ENCODE data around the gene MTRF1L. TPM values are rescaled to one million over a fixed set of nuclear protein-coding genes. Genes with fewer than 3 reads are reported as not detected.

Gene MTRF1L
- polyA plus RNA-seq, 3 donors, result 8.2 to 12.8 (median 10.8) TPM

DNA sequence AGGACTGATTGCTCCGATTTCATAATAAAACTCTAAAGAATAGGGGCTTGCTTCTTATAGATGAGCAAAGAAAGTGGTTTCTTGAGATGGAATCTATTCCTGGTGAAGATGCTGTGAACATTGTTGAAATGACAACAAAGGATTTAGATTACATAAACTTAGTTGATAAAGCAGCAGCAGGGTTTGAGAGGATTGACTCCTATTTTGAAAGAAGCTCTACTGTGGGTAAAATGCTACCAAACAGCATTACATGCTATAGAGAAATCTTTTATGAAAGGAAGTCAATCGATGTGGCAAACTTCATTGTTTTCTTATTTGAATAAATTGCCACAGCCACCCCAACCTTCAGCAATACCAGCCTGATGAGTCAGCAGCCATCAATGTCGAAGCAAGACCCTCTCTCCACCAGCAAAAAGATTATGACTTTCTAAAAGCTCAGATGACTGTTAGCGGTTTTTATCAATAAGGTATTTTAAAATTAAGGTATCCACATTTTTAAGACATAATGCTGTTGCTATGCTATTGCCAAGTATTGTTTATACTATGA, 12.7 kb upstream of the MTRF1L start:
- H3K27me3 Mint-ChIP-seq (ENCODE audit: low read depth in 3 of 3), result peaks cover 0 to 2% (median 2%) of the 10 kb centered on the region in 3 donors
- no peaks in the 10 kb centered on the region for H3K4me1 ChIP-seq (ENCODE audit: control insufficient read depth in 1 of 2, insufficient read depth in 2 of 2, low read length in 2 of 2)
- H4K20me1 ChIP-seq (ENCODE audit: insufficient read depth, low read length), result no peaks in the 10 kb centered on the region
- no peaks in the 10 kb centered on the region for H3K9me3 ChIP-seq (replicated peaks in 1 of 2; ENCODE audit: control insufficient read depth in 1 of 2, insufficient read depth in 1 of 2, low read length in 2 of 2)
- no peak overlapping the region for H3K27ac Mint-ChIP-seq
- H3K36me3 ChIP-seq (replicated peaks in 1 of 2; ENCODE audit: control insufficient read depth in 1 of 2, insufficient read depth in 2 of 2, low read length in 2 of 2), result no peaks in the 10 kb centered on the region
- peaks cover 0 to 4% (median 0%) of the 10 kb centered on the region in 7 donors for H3K9me3 Mint-ChIP-seq
- no peak overlapping the region for H3K9ac ChIP-seq (ENCODE audit: insufficient read depth, low read length, poor library complexity, severe bottlenecking)
- H3K27ac ChIP-seq (ENCODE audit: low read depth in 1 of 2, low read length in 2 of 2), result no peak overlapping the region
- no peak overlapping the region for H2AFZ ChIP-seq (ENCODE audit: insufficient read depth, low read depth, low read length, poor library complexity, severe bottlenecking)
- no peaks in the 10 kb centered on the region for H3K27me3 ChIP-seq (ENCODE audit: control insufficient read depth in 2 of 2, insufficient read depth in 2 of 2, low read length in 2 of 2)
- intact Hi-C loops (cut with micrococcal nuclease), result no loop called here
- H3K36me3 Mint-ChIP-seq, result no peaks in the 10 kb centered on the region
- peaks cover 9% of the 10 kb centered on the region for H3K4me1 Mint-ChIP-seq
- H3K4me3 Mint-ChIP-seq, result no peak overlapping the region
- 100% methylated on average over 1 of the region's 4 CpGs for whole genome bisulfite sequencing (ENCODE audit: insufficient coverage)
- no peak overlapping the region for H3K4me2 ChIP-seq (replicated peaks; ENCODE audit: extremely low read depth, low read length, poor library complexity, severe bottlenecking)
- H3K4me3 ChIP-seq (replicated peaks in 1 of 3; ENCODE audit: low read depth in 2 of 3, low read length in 3 of 3), result no peak overlapping the region
- no peaks in the 10 kb centered on the region for H3K79me2 ChIP-seq (ENCODE audit: insufficient read depth, low read length)
- TF ChIP-seq, protein P1, sequence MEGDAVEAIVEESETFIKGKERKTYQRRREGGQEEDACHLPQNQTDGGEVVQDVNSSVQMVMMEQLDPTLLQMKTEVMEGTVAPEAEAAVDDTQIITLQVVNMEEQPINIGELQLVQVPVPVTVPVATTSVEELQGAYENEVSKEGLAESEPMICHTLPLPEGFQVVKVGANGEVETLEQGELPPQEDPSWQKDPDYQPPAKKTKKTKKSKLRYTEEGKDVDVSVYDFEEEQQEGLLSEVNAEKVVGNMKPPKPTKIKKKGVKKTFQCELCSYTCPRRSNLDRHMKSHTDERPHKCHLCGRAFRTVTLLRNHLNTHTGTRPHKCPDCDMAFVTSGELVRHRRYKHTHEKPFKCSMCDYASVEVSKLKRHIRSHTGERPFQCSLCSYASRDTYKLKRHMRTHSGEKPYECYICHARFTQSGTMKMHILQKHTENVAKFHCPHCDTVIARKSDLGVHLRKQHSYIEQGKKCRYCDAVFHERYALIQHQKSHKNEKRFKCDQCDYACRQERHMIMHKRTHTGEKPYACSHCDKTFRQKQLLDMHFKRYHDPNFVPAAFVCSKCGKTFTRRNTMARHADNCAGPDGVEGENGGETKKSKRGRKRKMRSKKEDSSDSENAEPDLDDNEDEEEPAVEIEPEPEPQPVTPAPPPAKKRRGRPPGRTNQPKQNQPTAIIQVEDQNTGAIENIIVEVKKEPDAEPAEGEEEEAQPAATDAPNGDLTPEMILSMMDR (IDR thresholded peaks at IDR 0.05), result no peak
- DNase-seq, result no peak

DNA sequence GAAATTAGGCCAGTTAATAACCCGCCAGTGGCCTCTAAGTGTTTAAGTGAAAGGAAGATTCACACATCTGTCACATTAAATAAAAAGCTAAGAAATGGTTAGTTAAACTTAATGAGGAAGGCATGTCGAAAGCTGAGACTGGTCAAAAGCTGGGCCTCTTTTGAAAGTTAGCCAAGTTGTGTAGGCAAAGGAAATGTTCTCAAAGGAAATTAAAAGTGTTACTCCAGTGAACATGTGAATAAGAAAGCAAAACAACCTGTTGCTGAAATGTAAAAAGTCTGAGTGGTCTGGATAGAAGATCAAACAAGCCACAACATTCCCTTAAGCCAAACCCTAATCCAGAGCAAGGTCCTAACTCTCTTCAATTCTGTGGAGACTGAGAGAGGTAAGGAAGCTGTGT, 10.9 kb upstream of the MTRF1L start:
- Histone ChIP-seq H3K9ac (ENCODE audit: insufficient read depth, low read length, poor library complexity, severe bottlenecking) (no peak overlapping the region), H3K27me3 (ENCODE audit: control insufficient read depth in 2 of 2, insufficient read depth in 2 of 2, low read length in 2 of 2) (no peaks in the 10 kb centered on the region), H3K4me1 (ENCODE audit: control insufficient read depth in 1 of 2, insufficient read depth in 2 of 2, low read length in 2 of 2) (no peaks in the 10 kb centered on the region), H3K36me3 (replicated peaks in 1 of 2; ENCODE audit: control insufficient read depth in 1 of 2, insufficient read depth in 2 of 2, low read length in 2 of 2) (no peaks in the 10 kb centered on the region), H2AFZ (ENCODE audit: insufficient read depth, low read depth, low read length, poor library complexity, severe bottlenecking) (no peak overlapping the region), H3K27ac (ENCODE audit: low read depth in 1 of 2, low read length in 2 of 2) (no peak overlapping the region), H3K9me3 (replicated peaks in 1 of 2; ENCODE audit: control insufficient read depth in 1 of 2, insufficient read depth in 1 of 2, low read length in 2 of 2) (no peaks in the 10 kb centered on the region), H3K4me2 (replicated peaks; ENCODE audit: extremely low read depth, low read length, poor library complexity, severe bottlenecking) (no peak overlapping the region), H4K20me1 (ENCODE audit: insufficient read depth, low read length) (no peaks in the 10 kb centered on the region), H3K79me2 (ENCODE audit: insufficient read depth, low read length) (no peaks in the 10 kb centered on the region), H3K4me3 (replicated peaks in 1 of 3; ENCODE audit: low read depth in 2 of 3, low read length in 3 of 3) (no peak overlapping the region)
- DNase-seq, result no peak
- intact Hi-C loops (cut with micrococcal nuclease), result no loop called here
- Mint-ChIP-seq H3K4me1 (peaks cover 9% of the 10 kb centered on the region), H3K36me3 (no peaks in the 10 kb centered on the region), H3K27ac (no peak overlapping the region), H3K9me3 (peaks cover 0 to 4% (median 0%) of the 10 kb centered on the region in 7 donors), H3K4me3 (no peak overlapping the region), H3K27me3 (ENCODE audit: low read depth in 3 of 3) (peaks cover 0 to 2% (median 0%) of the 10 kb centered on the region in 3 donors)
- WGBS (ENCODE audit: insufficient coverage), result 14% methylated on average over 1 of the region's 2 CpGs
- TF ChIP-seq, protein P1 (IDR thresholded peaks at IDR 0.05), result no peak
